ENCODE measurements around the gene TOM1. TPM values are rescaled to one million over a fixed set of nuclear protein-coding genes. Genes with fewer than 3 reads are reported as not detected.
"Not testable (repeated sequence)": the region's sequence is repeated elsewhere in the genome, so short reads cannot be mapped to it uniquely, and the experiment has no call there.

Gene TOM1
- total RNA-seq, 1 experiment from 2014 or later = 49.1 TPM

DNA sequence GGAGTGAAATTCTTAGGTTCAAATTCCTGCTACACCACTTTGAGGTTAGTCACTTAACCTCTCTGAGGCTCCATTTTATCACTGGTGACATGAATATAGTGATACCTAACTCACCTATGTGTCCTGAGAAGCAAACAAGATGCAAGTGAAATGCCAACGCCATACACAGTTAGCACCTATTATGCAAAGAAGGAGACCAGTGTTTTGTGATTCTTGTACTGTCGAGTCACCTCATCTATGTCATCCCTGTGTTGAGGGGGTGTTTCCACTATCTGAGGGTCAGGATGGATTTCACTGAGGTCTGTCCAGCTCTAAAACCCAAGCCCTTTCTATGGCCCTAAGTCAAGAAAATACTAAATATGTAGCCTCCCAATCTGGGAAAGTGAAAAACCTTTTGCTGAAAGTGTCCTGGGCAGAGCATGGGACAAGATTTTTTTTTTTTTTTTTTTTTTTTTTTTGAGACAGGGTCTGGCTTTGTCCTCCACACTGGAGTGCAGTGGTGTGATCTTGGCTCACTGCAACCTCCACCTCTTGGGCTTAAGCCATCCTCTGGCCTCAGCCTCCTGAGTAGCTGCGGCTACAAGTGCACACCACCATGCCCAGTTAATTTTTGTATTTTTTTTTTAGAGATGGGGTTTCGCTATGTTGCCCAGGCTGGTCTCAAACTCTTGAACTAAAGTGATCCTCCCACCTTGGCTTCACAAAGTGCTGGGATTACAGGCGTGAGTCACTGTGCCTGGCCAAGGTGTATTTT is 95.3 kb downstream of the TOM1 start:
- Mint-ChIP-seq H3K4me3 (ENCODE audit: low read depth, unreplicated experiment) (no peak overlapping the region), H3K9me3 (ENCODE audit: low read depth, unreplicated experiment) (no peaks in the 10 kb centered on the region), H3K27me3 (ENCODE audit: unreplicated experiment) (no peaks in the 10 kb centered on the region), H3K27ac (ENCODE audit: unreplicated experiment) (no peak overlapping the region), H3K36me3 (ENCODE audit: insufficient read depth, unreplicated experiment) (peaks cover 16% of the 10 kb centered on the region), H3K4me1 (ENCODE audit: low read depth, unreplicated experiment) (no peaks in the 10 kb centered on the region)
- CTCF ChIA-PET = interaction anchor here (0.7 kb wide), 1 partner anchor 17 kb away, joined by 5 read pairs; no protein-coding TSS in a partner anchor
- intact Hi-C loops (cut with micrococcal nuclease; ENCODE audit: unreplicated experiment) = loop anchor here (5.0 kb wide), 1 partner anchor 43 kb away; no protein-coding TSS in a partner anchor
- DNase-seq = no peak
- TF ChIP-seq, protein P1, sequence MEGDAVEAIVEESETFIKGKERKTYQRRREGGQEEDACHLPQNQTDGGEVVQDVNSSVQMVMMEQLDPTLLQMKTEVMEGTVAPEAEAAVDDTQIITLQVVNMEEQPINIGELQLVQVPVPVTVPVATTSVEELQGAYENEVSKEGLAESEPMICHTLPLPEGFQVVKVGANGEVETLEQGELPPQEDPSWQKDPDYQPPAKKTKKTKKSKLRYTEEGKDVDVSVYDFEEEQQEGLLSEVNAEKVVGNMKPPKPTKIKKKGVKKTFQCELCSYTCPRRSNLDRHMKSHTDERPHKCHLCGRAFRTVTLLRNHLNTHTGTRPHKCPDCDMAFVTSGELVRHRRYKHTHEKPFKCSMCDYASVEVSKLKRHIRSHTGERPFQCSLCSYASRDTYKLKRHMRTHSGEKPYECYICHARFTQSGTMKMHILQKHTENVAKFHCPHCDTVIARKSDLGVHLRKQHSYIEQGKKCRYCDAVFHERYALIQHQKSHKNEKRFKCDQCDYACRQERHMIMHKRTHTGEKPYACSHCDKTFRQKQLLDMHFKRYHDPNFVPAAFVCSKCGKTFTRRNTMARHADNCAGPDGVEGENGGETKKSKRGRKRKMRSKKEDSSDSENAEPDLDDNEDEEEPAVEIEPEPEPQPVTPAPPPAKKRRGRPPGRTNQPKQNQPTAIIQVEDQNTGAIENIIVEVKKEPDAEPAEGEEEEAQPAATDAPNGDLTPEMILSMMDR (IDR thresholded peaks at IDR 0.05; ENCODE audit: unreplicated experiment) = no peak
- no TSS peak for BruUV-seq (replicated peaks)

DNA sequence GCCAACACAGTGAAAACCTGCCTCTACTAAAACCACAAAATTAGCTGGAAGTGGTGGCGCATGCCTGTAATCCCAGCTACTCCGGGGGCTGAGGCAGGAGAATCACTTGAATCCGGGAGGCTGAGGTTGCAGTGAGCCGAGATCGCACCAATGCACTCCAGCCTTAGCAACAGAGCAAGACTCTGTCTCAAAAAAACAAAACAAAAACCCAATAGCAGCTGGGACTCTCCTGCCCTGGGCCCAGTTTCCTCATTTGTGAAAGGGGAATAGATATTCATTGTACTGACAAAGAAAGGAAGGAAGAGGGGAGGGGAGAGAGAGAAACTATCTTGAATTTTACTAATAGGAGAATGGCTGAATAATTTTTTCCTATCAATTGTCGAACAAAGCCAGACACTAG is 96.9 kb downstream of the TOM1 start:
- H3K9me3 Mint-ChIP-seq (ENCODE audit: low read depth, unreplicated experiment); H3K27me3 Mint-ChIP-seq (ENCODE audit: unreplicated experiment); H3K4me1 Mint-ChIP-seq (ENCODE audit: low read depth, unreplicated experiment); H3K4me3 Mint-ChIP-seq (ENCODE audit: low read depth, unreplicated experiment); H3K27ac Mint-ChIP-seq (ENCODE audit: unreplicated experiment); BruUV-seq (replicated peaks); DNase-seq: not testable (repeated sequence)
- CTCF ChIA-PET = interaction anchor here (0.7 kb wide), 1 partner anchor 38 kb away, joined by 5 read pairs; no protein-coding TSS in a partner anchor
- intact Hi-C loops (cut with micrococcal nuclease; ENCODE audit: unreplicated experiment) = loop anchor here (5.0 kb wide), 1 partner anchor 44 kb away; no protein-coding TSS in a partner anchor
- peaks cover 32% of the 10 kb centered on the region for H3K36me3 Mint-ChIP-seq (ENCODE audit: insufficient read depth, unreplicated experiment)

DNA sequence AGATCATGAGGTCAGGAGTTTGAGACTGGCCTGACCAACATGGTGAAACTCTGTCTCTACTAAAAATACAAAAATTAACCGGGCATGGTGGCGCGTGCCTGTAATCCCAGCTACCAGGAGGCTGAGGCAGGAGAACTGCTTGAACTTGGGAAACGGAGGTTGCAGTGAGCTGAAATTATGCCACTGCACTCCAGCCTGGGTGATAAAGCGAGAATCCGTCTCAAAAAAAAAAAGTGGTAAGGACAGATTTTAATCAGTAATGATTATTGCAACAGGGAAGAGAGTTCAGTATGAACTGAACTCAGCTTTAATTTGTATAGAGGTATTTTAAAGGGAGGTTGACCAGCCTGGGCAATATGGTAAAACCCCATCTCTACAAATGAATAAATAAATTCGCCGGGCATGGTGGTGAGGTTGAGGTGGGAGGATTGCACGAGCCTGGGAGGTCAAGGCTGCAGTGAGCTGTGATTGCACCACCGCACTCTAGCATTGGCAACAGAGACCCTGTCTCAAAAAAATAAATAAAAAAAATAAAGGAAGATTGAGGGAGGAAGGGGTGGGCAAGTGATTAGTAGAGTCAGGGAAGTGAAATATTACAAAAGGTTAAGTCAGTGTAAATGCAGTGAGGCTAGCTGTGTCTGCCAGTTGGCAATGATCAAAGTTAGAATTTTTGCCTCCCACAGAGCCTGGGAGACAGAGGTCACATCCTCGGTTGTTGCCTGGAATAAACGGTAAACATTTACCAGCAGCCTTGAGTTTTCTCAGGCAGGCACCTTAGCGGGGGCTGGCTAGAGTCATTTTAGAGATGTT is 97.6 kb downstream of the TOM1 start:
- BruUV-seq (replicated peaks) = no TSS peak
- H3K9me3 Mint-ChIP-seq (ENCODE audit: low read depth, unreplicated experiment) = no peaks in the 10 kb centered on the region
- H3K4me3 Mint-ChIP-seq (ENCODE audit: low read depth, unreplicated experiment) = no peak overlapping the region
- CTCF ChIA-PET = interaction anchor here (0.5 kb wide), 1 partner anchor 1181 kb away, joined by 4 read pairs; no protein-coding TSS in a partner anchor
- peaks cover 14% of the 10 kb centered on the region for H3K4me1 Mint-ChIP-seq (ENCODE audit: low read depth, unreplicated experiment)
- H3K36me3 Mint-ChIP-seq (ENCODE audit: insufficient read depth, unreplicated experiment) = peaks cover 36% of the 10 kb centered on the region
- DNase-seq = no peak
- H3K27me3 Mint-ChIP-seq (ENCODE audit: unreplicated experiment) = no peaks in the 10 kb centered on the region
- intact Hi-C loops (cut with micrococcal nuclease; ENCODE audit: unreplicated experiment) = loop anchor here (5.0 kb wide), 1 partner anchor 45 kb away; no protein-coding TSS in a partner anchor
- TF ChIP-seq, protein P1 (IDR thresholded peaks at IDR 0.05; ENCODE audit: unreplicated experiment) = no peak
- H3K27ac Mint-ChIP-seq (ENCODE audit: unreplicated experiment) = no peak overlapping the region

Small RNA genes lying within 50 kb of the gene (microRNA-seq; reads per million reads assigned to microRNA genes)
- 3.5 reads per million, percentile 4 among the genes with 10 or more reads in this experiment for gene MIR3909
- gene MIR6069 = not detected

Other genes with a start within 250 kb of the TOM1 start
- not detected in 2 replicates for gene ISX, start 233.7 kb upstream of the TOM1 start, total RNA-seq (2022)
- gene HMGXB4, start 42.4 kb upstream of the TOM1 start, total RNA-seq (2022) = 37.5 and 42.7 TPM in 2 replicates
- gene HMOX1, start 81.2 kb downstream of the TOM1 start, total RNA-seq (2022) = 0.73 and 0.85 TPM in 2 replicates
- gene MCM5, start 100.2 kb downstream of the TOM1 start, total RNA-seq (2022) = 88.4 and 93.0 TPM in 2 replicates
- 0.10 and 0.14 TPM in 2 replicates for gene RASD2, start 240.9 kb downstream of the TOM1 start, total RNA-seq (2022)

Data from Calu3 (cell line).